HepG2 (cell line): ENCODE measurements around the gene NUDT13. TPM values are rescaled to one million over a fixed set of nuclear protein-coding genes. Genes with fewer than 3 reads are reported as not detected.
A peak's percentile ranks its signal among the peaks of the same experiment; 100 is the strongest.

ENCODE experiments used
- ATAC-seq: fragments of 200-7000 bp; cut with Tn5 transposase; 3 replicates; pipeline ENCODE4 v1.9.1; 2020; ENCODE audit warnings: mild to moderate bottlenecking, moderate library complexity
- BruUV-seq: library from RNA; stranded (reverse); fragments of 400-500 nt; replicated peaks from 2 replicates; lab custom pipeline; 2021; lab: Mats Ljungman, UMichigan
- CTCF ChIA-PET: fragments of 300-600 bp; formaldehyde crosslinking; extraction: SDS; loops from one replicate; lab custom pipeline; 2021; ENCODE audit warnings: low total read pairs, inconsistent platforms, low intra/inter-chr PET ratio; lab: Yijun Ruan, JAX
- POLR2A ChIA-PET: fragments of 350-600 bp; sonication (Branson Sonifier 250); formaldehyde crosslinking; loops from one replicate; lab custom pipeline; 2020; ENCODE audit warnings: antibody characterized with exemption, inconsistent platforms; lab: Yijun Ruan, JAX
- DNase-seq: peaks from one replicate; pipeline ENCODE4 v3.0.0-alpha.2; 2015; ENCODE audit warnings: low spot score
- FAIRE-seq: peaks from 3 replicates; lab custom pipeline; 2011; peaks lifted over from hg19 to GRCh38; lab: Jason Lieb, UNC
- H2AFZ ChIP-seq: one replicate; pipeline ENCODE4 v1.6.1; 2011; ENCODE audit warnings: low read length, inconsistent platforms
- H3K27ac ChIP-seq: fragments of 300-600 bp; 3 replicates; pipeline ENCODE4 v1.8.0; 2011; ENCODE audit warnings: mixed run types, mild to moderate bottlenecking, mixed read lengths, low read length, inconsistent platforms; ENCODE audit not compliant: insufficient read depth; ENCODE audit errors: extremely low read length
- H3K27me3 ChIP-seq, 2 experiments: fragments of 200-600 bp in 1 of 2; 2 replicates in 1 of 2; 3 replicates in 1 of 2; pipeline versions ENCODE4 v1.6.0 to v1.8.0; 2011; ENCODE audit warnings: low read length in 2 of 2, mild to moderate bottlenecking in 2 of 2, moderate library complexity in 2 of 2, inconsistent platforms in 1 of 2; ENCODE audit not compliant: insufficient read depth in 2 of 2, control insufficient read depth in 1 of 2
- H3K36me3 ChIP-seq, 2 experiments: fragments of 200-600 bp in 1 of 2; replicated peaks in 1 of 2; 2 replicates in 1 of 2; 3 replicates in 1 of 2; pipeline versions ENCODE4 v1.5.1 to v1.8.0; 2011; ENCODE audit warnings: low read length in 2 of 2, inconsistent platforms in 1 of 2; ENCODE audit not compliant: insufficient read depth in 2 of 2, control insufficient read depth in 1 of 2
- H3K4me1 ChIP-seq: 2 replicates; pipeline ENCODE4 v1.5.1; 2012; ENCODE audit warnings: low read length, inconsistent platforms; ENCODE audit not compliant: insufficient read depth
- H3K4me2 ChIP-seq: 2 replicates; pipeline ENCODE4 v1.6.0; 2011; ENCODE audit warnings: low read depth, low read length, inconsistent platforms
- H3K4me3 ChIP-seq, 3 experiments: fragments of 200-600 bp in 1 of 3; sonication (generic), shearing (Covaris generic) in 1 of 3; replicated peaks in 1 of 3; 2 replicates each; pipeline ENCODE4 v1.5.1; 2011 to 2016; ENCODE audit warnings: low read length in 3 of 3, inconsistent platforms in 2 of 3, low read depth in 2 of 3, mild to moderate bottlenecking in 2 of 3, control low read depth in 1 of 3, mixed read lengths in 1 of 3; ENCODE audit not compliant: insufficient read depth in 1 of 3
- H3K79me2 ChIP-seq: one replicate; pipeline ENCODE4 v1.6.1; 2011; ENCODE audit warnings: low read length, inconsistent platforms; ENCODE audit not compliant: insufficient read depth
- H3K9ac ChIP-seq: 2 replicates; pipeline ENCODE4 v1.6.0; 2011; ENCODE audit warnings: mild to moderate bottlenecking, low read depth, low read length, inconsistent platforms; ENCODE audit not compliant: insufficient read depth
- H3K9me3 ChIP-seq: 2 replicates; pipeline ENCODE4 v1.5.1; 2012; ENCODE audit warnings: mild to moderate bottlenecking, low read length
- H4K20me1 ChIP-seq: 2 replicates; pipeline ENCODE4 v1.6.0; 2011; ENCODE audit warnings: inconsistent platforms, mild to moderate bottlenecking, low read length, moderate library complexity; ENCODE audit not compliant: insufficient read depth
- HOXA5 ChIP-seq: sonication (generic); formaldehyde crosslinking; IDR thresholded peaks from 2 replicates; pipeline ENCODE4 v1.4.0; 2020; ENCODE audit warnings: missing genetic modification reagents
- NPAS2 ChIP-seq: sonication (generic); formaldehyde crosslinking; IDR thresholded peaks from 2 replicates; pipeline ENCODE4 v1.8.0; 2022; ENCODE audit warnings: mild to moderate bottlenecking, missing genetic modification reagents, borderline replicate concordance
- SIN3A ChIP-seq: IDR thresholded peaks from 2 replicates; pipeline ENCODE4 v1.6.1; 2011; ENCODE audit warnings: low read depth, mild to moderate bottlenecking, control low read depth, low read length, borderline replicate concordance
- U2AF1 ChIP-seq: fragments of 200-400 bp; formaldehyde crosslinking; optimal IDR thresholded peaks from 2 replicates; pipeline ENCODE3; 2017; ENCODE audit warnings: mild to moderate bottlenecking, low read depth, low read length
- ZFP91 ChIP-seq: sonication (generic); formaldehyde crosslinking; IDR thresholded peaks from 2 replicates; pipeline ENCODE4 v1.9.0; 2022; ENCODE audit warnings: missing genetic modification reagents, mild to moderate bottlenecking, borderline replicate concordance
- ZNF563 ChIP-seq: sonication (generic); formaldehyde crosslinking; IDR thresholded peaks from 2 replicates; pipeline ENCODE4 v1.8.0; 2022; ENCODE audit warnings: mild to moderate bottlenecking, moderate library complexity, missing genetic modification reagents
- ZNF670 ChIP-seq: sonication (generic); formaldehyde crosslinking; IDR thresholded peaks from 2 replicates; pipeline ENCODE4 v1.8.0; 2022; ENCODE audit warnings: mild to moderate bottlenecking, missing genetic modification reagents, borderline replicate concordance
- ZNF737 ChIP-seq: sonication (generic); formaldehyde crosslinking; IDR thresholded peaks from 2 replicates; pipeline ENCODE4 v1.5.0; 2020; ENCODE audit warnings: missing genetic modification reagents, mild to moderate bottlenecking, borderline replicate concordance
- WGBS: methylation state at CpG from one replicate; pipeline ENCODE4 v1.1.6; 2017; ENCODE audit warnings: low lambda C conversion rate; 5-methylcytosine and 5-hydroxymethylcytosine counted together
- in situ Hi-C: cut with HindIII; loops from 2 replicates; pipeline ENCODE4 v1.10.0; 2017; ENCODE audit warnings: low pct_unique_long_range_greater_than_20kb; ENCODE audit not compliant: extremely low pct_ligation_motif_present
- intact Hi-C: fragments of 100-400 bp; cut with micrococcal nuclease; formaldehyde crosslinking; loops from one replicate; pipeline ENCODE4 v1.10.0; 2022; ENCODE audit not compliant: unreplicated experiment
- polyA plus RNA-seq, 8 experiments: library from polyadenylated mRNA; depleted of rRNA in 3 of 8; stranded (reverse) in 7 of 8; unstranded in 1 of 8; fragments of >200 nt; fragmentation: Illumina TruSeq in 4 of 8; extraction: Trizol in 4 of 8; gene quantifications; 2 replicates each; pipeline versions ENCODE4 v1.2.1 to v1.2.3, GENCODE V29; 2011 to 2016; ENCODE audit warnings: low read depth in 4 of 8, missing spikeins in 1 of 8, mixed read lengths in 1 of 8; ENCODE audit not compliant: insufficient read depth in 1 of 8
- total RNA-seq, 5 experiments: library from RNA; depleted of rRNA; stranded (reverse); fragments of >200 nt; fragmentation: Illumina TruSeq; extraction: Trizol; gene quantifications; 2 replicates each; pipeline ENCODE4 v1.2.3, GENCODE V29; 2016; ENCODE audit warnings: low read depth in 1 of 5

The NUDT13 gene
- total and polyA plus RNA-seq, 2 of the 13 experiments (the other 11 are each of a cell fraction or from before 2014, with no cell fraction given) = 4.2 to 6.5 TPM

DNA sequence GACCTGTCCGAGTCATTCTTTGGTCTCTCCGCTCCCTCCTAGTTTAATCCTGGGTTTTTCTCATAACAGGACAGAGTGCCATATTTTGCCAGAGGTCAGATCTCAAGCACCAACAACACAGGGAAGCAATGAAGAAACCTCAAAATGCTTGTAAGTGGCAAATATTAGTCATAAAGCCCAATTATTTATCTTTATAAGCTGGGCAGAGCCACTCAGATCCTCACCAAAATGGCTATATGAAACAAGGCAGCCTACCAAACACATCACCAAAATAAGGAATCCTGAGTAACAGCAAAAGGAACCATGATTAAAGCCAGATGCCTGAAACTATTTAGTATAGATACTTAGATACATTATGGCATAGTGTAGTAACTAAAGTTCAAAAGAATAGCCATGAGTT lies 52.8 kb downstream of the NUDT13 start (continued):
- TF ChIP-seq ZFP91 (CRISPR knock-in tag) = no peak
- no peak for TF ChIP-seq ZNF563 (CRISPR knock-in tag)
- TF ChIP-seq ZNF737 = no peak
- no peak for TF ChIP-seq U2AF1
- TF ChIP-seq SIN3A = no peak
- TF ChIP-seq HOXA5 = no peak
- no peak for TF ChIP-seq ZNF670 (CRISPR knock-in tag)

GRCh38 chr10:73166972-73167371 lies 56.7 kb downstream of the NUDT13 start:
- H3K9ac ChIP-seq = peak overlapping the region; percentile 93
- no peak for DNase-seq
- BruUV-seq = TSS peak; percentile 74
- H3K9me3 ChIP-seq = no peaks in the 10 kb centered on the region
- no peaks in the 10 kb centered on the region; a peak in 1 of 5 replicates for H3K27me3 ChIP-seq
- no peak for FAIRE-seq
- H3K4me3 ChIP-seq = peak overlapping the region; percentile 80 to 89 (median 84); a peak in 5 of 6 replicates
- no peaks in the 10 kb centered on the region for H4K20me1 ChIP-seq
- peak overlapping the region; percentile 63 for H3K4me2 ChIP-seq
- intact Hi-C loops = no loop called here
- H3K36me3 ChIP-seq = peaks cover 2 to 23% of the 10 kb centered on the region in 2 experiments; a peak in 4 of 5 replicates
- 43% methylated on average over 2 of the region's 2 CpGs for WGBS
- CTCF ChIA-PET = no interaction called here
- no peak overlapping the region for H2AFZ ChIP-seq
- in situ Hi-C loops = no loop called here
- POLR2A ChIA-PET = interaction anchor here (2.1 kb wide), 1 partner anchor 56 kb away, joined by 16 read pairs; the partner anchor contains the start of gene NUDT13
- peaks cover 20% of the 10 kb centered on the region for H3K4me1 ChIP-seq
- no peak for TF ChIP-seq NPAS2 (CRISPR knock-in tag)
- H3K79me2 ChIP-seq = peaks cover 49% of the 10 kb centered on the region
- H3K27ac ChIP-seq = no peak overlapping the region
- no peak for ATAC-seq
